GM21515 (cell line): Measurements from ENCODE around the gene NUTF2.

Experiments
- ATAC-seq: cut with Tn5 transposase; IDR thresholded peaks from one replicate; pipeline ENCODE4 v1.9.1; 2021; ENCODE audit not compliant: unreplicated experiment

Gene NUTF2

DNA sequence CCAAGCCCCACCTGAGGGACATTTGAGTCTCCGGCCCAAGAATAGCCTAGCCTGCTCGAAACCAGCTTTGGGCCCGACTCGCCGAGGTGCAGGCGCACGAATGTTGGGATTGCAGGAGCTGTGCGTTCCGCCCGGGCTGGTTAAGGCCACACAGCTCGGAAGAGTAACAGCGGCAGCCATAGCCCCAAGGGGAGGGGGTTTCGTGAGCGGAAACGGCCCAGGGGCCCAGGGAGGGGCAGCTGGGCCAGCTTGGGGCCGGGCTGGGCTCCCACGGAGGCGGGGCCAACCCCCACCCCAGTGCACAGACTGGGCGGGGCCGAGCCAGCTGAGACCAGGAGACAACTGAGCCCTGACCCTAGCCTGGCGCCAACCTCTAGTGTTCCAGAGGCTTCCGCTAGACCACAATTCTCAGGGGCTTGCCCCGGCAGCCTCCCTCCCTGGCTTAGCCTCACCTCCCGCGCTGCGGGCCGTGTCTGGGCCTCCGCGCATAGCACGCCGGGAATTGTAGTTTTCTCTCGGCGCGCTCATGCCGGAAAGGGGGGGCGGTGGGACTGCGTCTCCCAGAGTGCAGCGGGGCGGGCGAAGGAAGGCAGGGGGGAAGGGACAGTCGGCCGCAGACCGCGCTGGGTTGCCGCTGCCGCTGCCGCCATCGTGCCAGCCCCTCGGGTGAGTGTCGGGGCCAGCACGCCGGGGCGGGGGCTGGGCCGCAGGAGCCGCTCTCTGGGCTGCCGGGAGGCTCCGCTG is at the start of gene NUTF2:
NUTF2 (plus strand) TSS at position 614 of the 744 bp plus-strand sequence. CDS start 18,198 bp downstream, outside the sequence.
- ATAC-seq, result peak; percentile 48

DNA sequence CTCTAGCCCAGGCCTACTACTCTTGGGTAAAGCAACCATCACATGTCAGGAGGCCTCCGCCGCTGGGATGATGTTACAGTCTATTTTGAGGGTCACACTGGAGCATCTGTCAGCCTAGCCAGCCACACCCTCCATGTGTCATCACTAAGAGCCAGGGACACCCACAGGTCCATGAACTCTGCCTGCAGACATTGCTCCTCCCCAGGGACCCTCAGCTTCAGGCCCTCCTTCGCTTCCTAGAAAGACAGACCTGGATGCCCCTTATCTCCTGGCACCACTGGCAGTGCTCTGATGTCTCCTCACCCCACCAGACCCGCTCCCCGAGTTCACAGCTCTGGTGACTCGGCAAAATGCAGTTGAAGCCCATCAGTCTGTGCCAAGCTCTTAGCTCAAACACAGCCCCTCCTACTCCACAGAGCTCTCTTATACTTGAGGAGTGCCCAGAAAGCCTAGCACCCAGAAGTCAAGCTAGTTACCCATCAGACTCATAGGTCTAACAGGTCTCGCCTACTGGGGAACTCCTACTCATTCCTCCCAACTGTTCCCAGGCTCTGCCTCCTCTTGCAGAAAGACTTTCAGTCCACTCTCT is 46.3 kb upstream of the NUTF2 start:
- no peak for ATAC-seq

DNA sequence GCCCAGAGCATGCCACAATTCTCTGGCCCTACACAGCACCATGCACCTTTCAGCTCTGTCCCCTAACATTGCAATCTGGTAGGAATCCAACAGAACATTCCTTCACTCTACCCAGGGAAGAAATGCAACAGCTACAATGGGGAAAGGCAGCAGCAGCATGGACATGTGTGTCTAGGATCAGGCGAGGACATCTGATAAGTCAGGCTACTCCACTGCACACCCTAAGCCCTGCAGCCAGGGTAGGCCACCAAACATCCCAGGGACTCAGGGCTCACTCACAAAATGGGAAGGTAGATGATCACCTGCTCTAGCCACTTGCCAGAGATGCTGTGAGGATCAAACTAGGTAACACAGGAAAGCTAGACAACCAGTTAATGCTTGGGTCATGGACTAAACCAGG is 45.5 kb upstream of the NUTF2 start:
- no peak for ATAC-seq

DNA sequence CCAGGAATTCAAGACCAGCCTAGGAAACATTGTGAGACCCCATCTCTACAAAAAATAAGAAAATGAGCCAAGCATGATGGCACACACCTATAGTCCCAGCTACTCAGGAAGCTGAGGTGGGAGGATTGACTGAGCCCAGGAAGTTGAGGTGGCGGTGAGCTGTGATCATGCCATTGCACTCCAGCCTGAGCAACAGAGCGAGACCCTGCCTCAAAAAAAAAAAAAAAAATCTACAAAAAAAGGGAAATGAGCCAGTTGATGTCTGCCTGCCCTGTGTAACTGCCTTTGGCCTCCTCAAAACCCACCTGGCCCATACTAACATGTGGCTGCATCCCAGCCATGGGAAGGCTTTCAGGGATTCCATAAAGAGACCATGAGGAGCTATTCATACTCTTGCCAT is 44.9 kb upstream of the NUTF2 start:
- no peak for ATAC-seq

DNA sequence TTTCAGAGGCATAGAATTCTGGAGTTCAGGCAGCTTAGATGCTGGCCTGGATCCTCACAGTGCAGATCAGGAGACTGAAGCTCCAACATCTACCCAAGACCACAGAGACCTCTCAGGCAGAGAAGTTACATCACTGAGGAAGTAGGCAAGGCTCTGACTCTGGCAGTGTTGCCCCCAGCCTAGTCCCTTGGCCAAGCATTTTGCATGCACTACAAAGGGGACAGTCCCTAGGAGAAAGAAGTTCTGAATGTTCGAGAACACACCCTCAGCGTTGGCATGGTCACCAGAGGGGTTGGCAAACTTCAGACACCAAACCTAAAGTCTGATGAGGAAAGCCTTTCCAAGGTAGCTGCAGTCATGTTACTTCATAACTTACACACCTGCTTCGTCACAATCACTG is 42.8 kb upstream of the NUTF2 start:
- no peak for ATAC-seq

GRCh38 chr16:67804853-67805542 is 41.7 kb upstream of the NUTF2 start:
- ATAC-seq, result no peak

DNA sequence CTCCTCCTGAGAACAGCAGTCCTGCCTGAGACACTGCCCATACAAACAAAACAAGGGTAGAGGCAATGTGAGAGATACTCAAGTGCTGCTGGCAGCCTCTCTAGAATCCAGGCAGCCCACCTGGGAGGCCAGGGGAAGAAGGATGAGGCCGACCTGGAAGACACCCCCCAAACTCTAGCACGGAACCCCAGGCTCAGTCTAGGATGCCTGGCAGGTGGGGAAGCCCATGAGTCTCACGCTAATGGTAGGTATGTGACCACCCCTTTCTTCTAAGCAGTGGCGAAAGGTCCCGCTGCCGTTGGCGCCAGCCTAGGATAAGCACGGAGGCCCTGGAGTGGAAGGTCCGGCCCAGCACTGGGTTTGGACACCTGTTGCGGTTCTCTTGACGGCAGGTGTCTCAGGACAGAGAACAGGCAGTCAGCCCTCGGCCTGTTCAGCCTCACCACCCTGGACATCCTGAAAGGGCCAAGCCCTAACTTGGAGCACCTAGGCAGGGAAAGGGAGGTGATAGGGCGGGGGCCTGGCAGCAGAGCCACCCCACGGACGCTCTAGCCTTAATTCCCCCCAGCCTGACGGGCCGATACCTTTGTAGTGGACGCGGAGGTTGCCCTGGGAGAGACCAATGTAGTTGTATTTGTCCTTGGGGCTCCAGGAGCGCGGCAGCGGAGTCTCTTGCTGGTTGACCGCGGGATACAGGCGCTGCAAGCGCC is 40.9 kb upstream of the NUTF2 start:
- peak; percentile 2 for ATAC-seq

GRCh38 chr16:67806428-67807147 is 40.1 kb upstream of the NUTF2 start, which contains the start of the genes RANBP10 and TSNAXIP1:
Gene RANBP10, minus strand, starts transcription at chr16:67806560. Its CDS starts 24 bp downstream, at chr16:67806536.
Gene TSNAXIP1, plus strand, starts transcription at chr16:67806889. Its CDS starts 261 bp downstream, at chr16:67807150.
- peak; percentile 93 for ATAC-seq

DNA sequence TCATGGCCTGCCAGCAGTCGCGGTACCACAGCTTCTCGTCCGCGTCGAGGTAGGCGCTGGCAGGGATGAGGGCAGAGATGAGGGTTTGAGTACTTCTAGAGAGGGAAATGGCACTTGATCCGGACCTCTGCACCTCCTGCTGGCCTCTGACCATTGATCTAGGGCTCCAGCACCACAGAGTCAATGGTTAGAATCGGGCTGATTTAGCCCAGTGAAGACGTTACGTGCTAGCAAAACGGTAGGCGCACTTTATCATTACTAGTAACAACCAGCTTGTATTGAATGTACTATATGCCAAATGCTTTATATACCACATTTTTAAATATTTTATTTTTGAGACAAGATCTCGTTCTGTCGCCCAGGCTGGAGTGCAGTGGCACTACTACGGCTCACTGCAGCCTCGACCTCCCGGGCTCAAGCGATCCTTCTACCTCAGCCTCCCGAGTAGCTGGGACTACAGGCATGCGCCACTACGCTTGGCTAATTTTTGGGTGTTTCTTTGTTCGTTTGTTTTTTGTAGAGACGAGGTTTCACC is 39.5 kb upstream of the NUTF2 start:
- no peak for ATAC-seq

- no peak for ATAC-seq
Observed at GRCh38 chr16:67811899-67812298, 34.8 kb upstream of the NUTF2 start.

DNA sequence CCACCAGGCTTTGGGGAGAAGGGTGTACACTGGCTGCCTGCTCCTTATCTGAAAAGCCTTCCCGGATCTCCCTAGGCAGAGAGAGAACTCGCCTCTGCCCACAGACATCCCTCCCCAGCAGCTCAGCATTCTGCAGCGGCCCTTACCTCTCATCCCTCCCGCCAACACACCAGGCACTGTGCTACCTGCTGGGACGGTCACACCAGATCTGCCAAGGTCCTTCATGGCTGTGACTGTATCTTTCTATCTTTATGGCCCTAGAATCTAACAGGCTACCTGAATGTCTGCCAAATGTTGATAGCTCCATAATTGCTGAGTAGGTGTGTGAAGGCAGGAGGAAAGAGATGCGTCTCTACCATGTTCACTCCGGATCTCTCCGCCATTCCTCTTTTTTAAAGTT is 32.2 kb upstream of the NUTF2 start:
- no peak for ATAC-seq

DNA sequence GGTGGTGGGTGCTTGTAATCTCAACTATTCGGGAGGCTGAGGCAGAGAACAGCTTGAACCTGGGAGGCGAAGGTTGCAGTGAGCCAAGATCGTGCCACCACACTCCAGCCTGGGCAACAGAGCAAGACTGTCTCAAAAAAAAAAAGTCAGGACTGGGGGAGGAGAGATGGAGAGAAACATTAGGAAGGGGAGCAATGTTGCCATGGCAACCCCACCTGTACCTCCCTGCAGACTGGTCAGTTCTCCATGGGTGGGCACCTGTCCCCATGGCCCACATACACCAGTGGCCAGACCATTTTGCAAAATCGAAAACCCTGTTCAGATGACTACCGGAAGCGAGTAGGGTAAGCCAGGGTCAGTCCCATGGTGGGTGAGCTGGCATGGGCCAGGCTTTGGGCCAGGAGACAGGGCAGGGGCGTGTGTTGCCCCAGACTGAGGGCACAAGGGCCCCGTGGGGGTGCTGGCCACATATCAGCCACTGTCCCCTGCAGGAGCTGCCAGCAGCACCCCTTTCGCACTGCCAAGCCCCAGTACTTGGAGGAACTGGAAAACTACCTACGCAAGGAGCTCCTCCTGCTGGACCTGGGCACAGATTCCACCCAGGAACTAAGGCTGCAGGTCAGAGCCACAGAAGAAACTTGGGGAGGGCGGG is 26.0 kb upstream of the NUTF2 start:
- no peak for ATAC-seq

DNA sequence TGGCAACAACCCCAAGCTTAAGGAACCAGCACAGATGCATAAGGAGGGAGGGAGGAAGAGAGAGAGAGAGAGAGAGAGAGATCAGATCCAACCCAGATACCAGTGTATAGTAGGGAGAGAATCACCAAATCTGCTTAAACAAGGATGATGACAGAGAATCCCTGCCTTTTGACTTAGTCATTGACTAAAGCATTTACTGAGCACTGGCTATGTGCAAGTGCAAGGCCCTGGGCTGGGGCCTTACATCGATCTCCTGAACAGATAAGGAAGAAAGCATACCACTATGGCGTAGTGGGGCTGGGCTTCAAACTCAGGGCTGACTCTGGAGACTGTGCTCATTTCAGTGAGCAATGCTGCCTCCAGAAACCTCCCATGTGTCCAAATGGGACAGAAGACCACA is 24.2 kb upstream of the NUTF2 start:
- ATAC-seq, result no peak

DNA sequence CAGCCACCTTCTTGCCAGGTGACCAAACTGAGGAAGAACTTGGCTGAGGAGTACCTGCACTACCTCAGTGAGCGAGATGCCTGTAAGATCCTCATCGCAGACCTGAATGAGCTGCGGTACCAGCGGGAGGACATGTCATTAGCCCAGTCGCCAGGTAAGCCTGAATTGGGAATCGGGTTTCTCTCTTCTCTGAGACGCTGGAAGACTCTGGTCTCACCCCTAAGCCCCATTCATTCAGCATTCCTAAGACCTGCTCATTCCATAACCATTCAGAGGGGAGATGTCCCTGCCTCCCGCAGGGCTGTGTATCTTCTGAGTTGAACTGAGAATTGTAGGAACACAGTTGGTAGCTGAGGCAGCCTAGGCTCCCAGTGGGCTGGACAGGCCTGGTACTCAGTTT is 21.6 kb upstream of the NUTF2 start:
- no peak for ATAC-seq

DNA sequence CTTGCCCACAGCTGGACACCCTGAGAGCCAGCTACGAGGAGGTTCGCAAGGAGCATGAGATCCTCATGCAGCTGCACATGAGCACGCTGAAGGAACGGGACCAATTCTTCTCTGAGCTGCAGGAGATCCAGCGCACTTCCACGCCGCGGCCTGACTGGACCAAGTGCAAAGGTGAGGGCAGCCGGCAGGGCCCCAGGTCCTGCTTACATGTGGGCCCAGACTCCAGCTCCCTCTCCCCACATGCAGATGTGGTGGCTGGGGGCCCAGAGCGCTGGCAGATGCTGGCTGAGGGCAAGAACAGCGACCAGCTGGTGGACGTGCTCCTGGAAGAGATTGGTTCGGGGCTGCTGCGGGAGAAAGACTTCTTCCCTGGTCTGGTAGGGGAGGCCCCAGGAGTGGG is 20.8 kb upstream of the NUTF2 start:
- no peak for ATAC-seq

GRCh38 chr16:67828651-67829050 is 18.1 kb upstream of the NUTF2 start:
- ATAC-seq, result no peak

DNA sequence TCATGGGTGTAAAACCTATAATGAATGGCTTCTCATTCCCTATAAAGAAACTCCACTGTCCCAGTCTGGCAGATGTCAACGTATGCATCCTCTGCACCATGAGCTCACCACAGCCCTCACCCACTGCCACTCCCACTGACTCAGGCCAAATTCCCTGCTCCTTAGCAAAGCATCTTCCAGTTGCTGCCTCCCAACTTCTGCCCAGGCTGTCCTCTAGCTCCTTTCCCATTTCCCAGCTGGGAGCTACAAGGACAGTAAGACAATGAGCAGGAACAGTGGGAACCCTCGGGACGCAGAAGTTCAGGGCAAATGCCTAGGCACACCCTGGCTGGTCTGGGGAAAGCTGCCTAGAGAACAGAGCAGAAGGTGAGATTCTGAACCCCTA is 13.7 kb upstream of the NUTF2 start:
- no peak for ATAC-seq

- ATAC-seq, result peak; percentile 90
Observed at GRCh38 chr16:67833415-67834241, 13.1 kb upstream of the NUTF2 start.

GRCh38 chr16:67834242-67834614 is 12.5 kb upstream of the NUTF2 start:
- no peak for ATAC-seq
